PC-9 (cell line): ENCODE results near the gene AFAP1. TPM values are rescaled to one million over a fixed set of nuclear protein-coding genes. Genes with fewer than 3 reads are reported as not detected.

ENCODE experiments used
- BruUV-seq: library from RNA; stranded (reverse); fragments of 400-500 nt; replicated peaks from 2 replicates; lab custom pipeline; 2021; lab: Mats Ljungman, UMichigan
- CTCF ChIA-PET: fragments of 300-600 bp; sonication (Branson Sonifier 250); formaldehyde crosslinking; loops from one replicate; lab custom pipeline; 2022; ENCODE audit warnings: antibody characterized with exemption; lab: Charles Lee
- POLR2A ChIA-PET: fragments of 300-600 bp; sonication (Branson Sonifier 250); formaldehyde crosslinking; loops from one replicate; lab custom pipeline; 2022; ENCODE audit warnings: antibody characterized with exemption; ENCODE audit not compliant: unreplicated experiment; lab: Charles Lee
- DNase-seq, 2 experiments: peaks; one replicate each; pipeline versions ENCODE4 v3.0.0 to v3.0.0-alpha.2; 2015 to 2022; ENCODE audit warnings: mixed read lengths in 1 of 2
- H2AFZ ChIP-seq: fragments of 200-600 bp; sonication (generic); 2 replicates; pipeline ENCODE4 v1.8.1; 2017; ENCODE audit warnings: antibody characterized with exemption
- H3F3A ChIP-seq: fragments of 200-600 bp; sonication (generic); 2 replicates; pipeline ENCODE4 v1.8.1; 2017; ENCODE audit warnings: antibody characterized with exemption, mild to moderate bottlenecking, low read depth; ENCODE audit not compliant: insufficient read depth
- H3K27ac ChIP-seq: fragments of 200-600 bp; sonication (generic); 2 replicates; pipeline ENCODE4 v1.6.1; 2016; ENCODE audit warnings: mixed run types
- H3K27me3 ChIP-seq: fragments of 200-600 bp; sonication (generic); 2 replicates; pipeline ENCODE4 v1.6.1; 2016; ENCODE audit warnings: low read depth, mixed run types; ENCODE audit not compliant: insufficient read depth
- H3K36me3 ChIP-seq: fragments of 200-600 bp; sonication (generic); 2 replicates; pipeline ENCODE4 v1.6.1; 2016; ENCODE audit warnings: low read depth, mixed run types
- H3K4me1 ChIP-seq: fragments of 200-600 bp; sonication (generic); replicated peaks from 2 replicates; pipeline ENCODE4 v1.6.1; 2016; ENCODE audit warnings: mixed run types; ENCODE audit not compliant: insufficient read depth
- H3K4me2 ChIP-seq: fragments of 200-600 bp; sonication (generic); 2 replicates; pipeline ENCODE4 v1.6.1; 2017; ENCODE audit warnings: mixed run types
- H3K4me3 ChIP-seq: fragments of 200-600 bp; sonication (generic); 2 replicates; pipeline ENCODE4 v1.6.1; 2016; ENCODE audit warnings: mixed run types
- H3K79me2 ChIP-seq: fragments of 200-600 bp; sonication (generic); 2 replicates; pipeline ENCODE4 v1.6.1; 2017; ENCODE audit warnings: low read depth, mixed run types
- H3K9me2 ChIP-seq: fragments of 200-600 bp; sonication (generic); 2 replicates; pipeline ENCODE4 v1.8.1; 2017; ENCODE audit warnings: mild to moderate bottlenecking; ENCODE audit not compliant: insufficient read depth
- H3K9me3 ChIP-seq: fragments of 200-600 bp; sonication (generic); 2 replicates; pipeline ENCODE4 v1.8.1; 2016; ENCODE audit warnings: low read depth; ENCODE audit not compliant: insufficient read depth
- H4K20me1 ChIP-seq: fragments of 200-600 bp; sonication (generic); 2 replicates; pipeline ENCODE4 v1.8.1; 2017; ENCODE audit not compliant: insufficient read depth
- EZH2 ChIP-seq: fragments of 200-600 bp; sonication (generic); IDR thresholded peaks from 2 replicates; pipeline ENCODE4 v1.8.0; 2017; ENCODE audit warnings: antibody characterized with exemption, low read depth
- intact Hi-C: fragments of 100-400 bp; cut with micrococcal nuclease; formaldehyde crosslinking; loops from one replicate; pipeline ENCODE4 v1.10.0; 2022; ENCODE audit not compliant: unreplicated experiment
- total RNA-seq: library from RNA; stranded (reverse); gene quantifications from 2 replicates; pipeline ENCODE4 v1.2.3, GENCODE V29; 2021
- TF ChIP-seq, protein P1 (sequence below): fragments of 200-600 bp; sonication (generic); conservative IDR thresholded peaks from 2 replicates; pipeline ENCODE4 v1.6.1; 2017; ENCODE audit warnings: mixed run types, antibody characterized with exemption, mild to moderate bottlenecking, moderate library complexity

AFAP1 gene
- total RNA-seq, 1 experiment from 2014 or later, result 69.6 TPM

GRCh38 chr4:7894098-7894676 lies 45.5 kb downstream of the AFAP1 start:
- Histone ChIP-seq H3K27me3 (no peaks in the 10 kb centered on the region), H3K4me3 (no peak overlapping the region), H3K4me2 (no peak overlapping the region), H3K9me3 (no peaks in the 10 kb centered on the region), H3K4me1 (peaks cover 9% of the 10 kb centered on the region), H3F3A (peaks cover 10% of the 10 kb centered on the region; the same call in 1 of the 2 replicates), H2AFZ (no peak overlapping the region), H4K20me1 (peaks cover 41% of the 10 kb centered on the region), H3K79me2 (peaks cover 87% of the 10 kb centered on the region), H3K9me2 (no peaks in the 10 kb centered on the region), H3K36me3 (no peaks in the 10 kb centered on the region; the same call in 1 of the 2 replicates), H3K27ac (no peak overlapping the region)
- intact Hi-C loops, result no loop called here
- BruUV-seq, result no TSS peak
- CTCF ChIA-PET, result no interaction called here
- no peak for DNase-seq
- POLR2A ChIA-PET, result interaction anchor here (0.7 kb wide), 1 partner anchor 62 kb away, joined by 15 read pairs; no protein-coding TSS in a partner anchor
- no peak for TF ChIP-seq EZH2
- TF ChIP-seq, protein P1, sequence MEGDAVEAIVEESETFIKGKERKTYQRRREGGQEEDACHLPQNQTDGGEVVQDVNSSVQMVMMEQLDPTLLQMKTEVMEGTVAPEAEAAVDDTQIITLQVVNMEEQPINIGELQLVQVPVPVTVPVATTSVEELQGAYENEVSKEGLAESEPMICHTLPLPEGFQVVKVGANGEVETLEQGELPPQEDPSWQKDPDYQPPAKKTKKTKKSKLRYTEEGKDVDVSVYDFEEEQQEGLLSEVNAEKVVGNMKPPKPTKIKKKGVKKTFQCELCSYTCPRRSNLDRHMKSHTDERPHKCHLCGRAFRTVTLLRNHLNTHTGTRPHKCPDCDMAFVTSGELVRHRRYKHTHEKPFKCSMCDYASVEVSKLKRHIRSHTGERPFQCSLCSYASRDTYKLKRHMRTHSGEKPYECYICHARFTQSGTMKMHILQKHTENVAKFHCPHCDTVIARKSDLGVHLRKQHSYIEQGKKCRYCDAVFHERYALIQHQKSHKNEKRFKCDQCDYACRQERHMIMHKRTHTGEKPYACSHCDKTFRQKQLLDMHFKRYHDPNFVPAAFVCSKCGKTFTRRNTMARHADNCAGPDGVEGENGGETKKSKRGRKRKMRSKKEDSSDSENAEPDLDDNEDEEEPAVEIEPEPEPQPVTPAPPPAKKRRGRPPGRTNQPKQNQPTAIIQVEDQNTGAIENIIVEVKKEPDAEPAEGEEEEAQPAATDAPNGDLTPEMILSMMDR, result no peak

DNA sequence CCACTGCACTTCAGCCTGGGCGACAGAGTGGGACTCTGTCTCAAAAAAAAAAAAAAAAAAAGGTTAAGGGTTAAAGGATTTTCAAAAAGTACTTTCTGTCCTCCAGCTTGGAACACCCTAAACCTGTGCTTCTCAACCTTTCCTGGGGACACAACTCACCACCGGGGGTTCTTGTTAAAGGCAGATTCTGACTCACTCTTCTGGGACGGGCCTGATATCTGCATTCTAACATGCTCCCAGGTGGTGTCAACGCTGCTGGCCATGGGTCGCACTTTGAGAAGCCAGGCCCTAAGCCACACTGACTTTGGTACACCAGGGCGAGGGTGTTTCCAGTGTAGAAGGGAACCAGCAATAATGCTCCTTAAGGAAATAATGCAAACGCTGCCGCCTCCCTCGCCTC lies 46.1 kb downstream of the AFAP1 start:
- Histone ChIP-seq H3K27me3 (no peaks in the 10 kb centered on the region), H3K27ac (no peak overlapping the region), H3K9me3 (no peaks in the 10 kb centered on the region; the same call in 1 of the 2 replicates), H3K4me1 (peaks cover 9% of the 10 kb centered on the region), H3F3A (peaks cover 10% of the 10 kb centered on the region; the same call in 1 of the 2 replicates), H3K4me3 (no peak overlapping the region), H4K20me1 (peaks cover 38% of the 10 kb centered on the region), H2AFZ (no peak overlapping the region), H3K9me2 (no peaks in the 10 kb centered on the region), H3K79me2 (peaks cover 89% of the 10 kb centered on the region), H3K4me2 (no peak overlapping the region), H3K36me3 (no peaks in the 10 kb centered on the region; the same call in 1 of the 2 replicates)
- no peak for DNase-seq
- no TSS peak for BruUV-seq
- intact Hi-C loops, result no loop called here
- ChIA-PET CTCF (no interaction called here), POLR2A (interaction anchor here (0.7 kb wide), 1 partner anchor 62 kb away, joined by 15 read pairs; no protein-coding TSS in a partner anchor)
- TF ChIP-seq EZH2, result no peak
- TF ChIP-seq, protein P1, result no peak

- no peak overlapping the region for H3K4me2 ChIP-seq
- H3K79me2 ChIP-seq, result peaks cover 89% of the 10 kb centered on the region
- H3K9me2 ChIP-seq, result no peaks in the 10 kb centered on the region
- CTCF ChIA-PET, result no interaction called here
- intact Hi-C loops, result no loop called here
- H3F3A ChIP-seq, result peaks cover 10% of the 10 kb centered on the region; the same call in 1 of the 2 replicates
- TF ChIP-seq, protein P1, result no peak
- TF ChIP-seq EZH2, result no peak
- H3K27ac ChIP-seq, result no peak overlapping the region
- DNase-seq, result no peak
- no peak overlapping the region for H2AFZ ChIP-seq
- no peaks in the 10 kb centered on the region for H3K27me3 ChIP-seq
- BruUV-seq, result no TSS peak
- no peak overlapping the region for H3K4me3 ChIP-seq
- peaks cover 9% of the 10 kb centered on the region for H3K4me1 ChIP-seq
- POLR2A ChIA-PET, result no interaction called here
- H3K9me3 ChIP-seq, result no peaks in the 10 kb centered on the region; the same call in 1 of the 2 replicates
- H4K20me1 ChIP-seq, result peaks cover 31% of the 10 kb centered on the region
- no peaks in the 10 kb centered on the region; the same call in 1 of the 2 replicates for H3K36me3 ChIP-seq
These were observed 47.2 kb downstream of the AFAP1 start for GRCh38 chr4:7892212-7893019.
